Left colon (tissue), 2 donors: ENCODE data around the gene SETBP1. TPM values are rescaled to one million over a fixed set of nuclear protein-coding genes. Genes with fewer than 3 reads are reported as not detected.
"Not testable (repeated sequence)": the region's sequence is repeated elsewhere in the genome, so short reads cannot be mapped to it uniquely, and the experiment has no call there.

Source experiments
- ATAC-seq: fragments of 200-7000 bp; cut with Tn5 transposase; one replicate; pipeline ENCODE4 v1.9.1; 2020; ENCODE audit warnings: mild to moderate bottlenecking, moderate library complexity
- DNase-seq, 2 donors: peaks; one replicate each; pipeline ENCODE4 v3.0.0-alpha.2; 2020
- intact Hi-C, 2 donors: fragments of 100-400 bp; cut with DNase I in 1 of 2; cut with micrococcal nuclease in 1 of 2; formaldehyde crosslinking; loops; one replicate each; pipeline versions ENCODE4 v1.11.2 to v1.14.0; 2022; cut with DNase I, micrococcal nuclease
- total RNA-seq, 2 donors: library from RNA; stranded (reverse); fragmentation: NEBNext Ultra II Directional; extraction: Animal tissue kit (Norgen Biotek cat#: 25700); gene quantifications; one replicate each; pipeline ENCODE4 v1.2.1, GENCODE V29; 2021
- donor health status: DM: no; HTN: no; CAD: no.
- donor health status: DM: yes; HTN: yes; CAD: no.

Gene SETBP1
- total RNA-seq, 2 donors from 2014 or later: 10.2 to 21.2 TPM

DNA sequence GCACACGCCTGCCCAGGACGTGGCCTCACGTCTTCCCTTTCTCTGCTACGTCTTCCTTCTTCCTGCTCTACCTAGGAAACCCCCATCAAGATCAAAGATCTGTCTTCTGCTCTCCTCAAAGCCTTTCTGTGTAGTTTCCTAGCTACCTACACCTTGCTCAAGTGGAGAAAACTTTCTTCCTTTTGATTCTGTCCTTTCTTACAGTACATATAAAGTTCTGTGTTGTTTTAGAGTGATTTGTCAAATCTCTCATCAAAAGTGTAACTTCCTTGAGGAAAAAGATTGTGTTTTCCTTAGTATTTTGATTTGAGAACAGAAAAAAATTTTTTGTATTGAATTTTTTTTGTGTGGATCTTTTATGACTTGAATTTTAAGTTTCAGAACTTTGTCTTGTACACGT is 17.8 kb downstream of the SETBP1 start:
- ATAC-seq (no peak), DNase-seq (no peak)
- intact Hi-C loops: no loop called here

DNA sequence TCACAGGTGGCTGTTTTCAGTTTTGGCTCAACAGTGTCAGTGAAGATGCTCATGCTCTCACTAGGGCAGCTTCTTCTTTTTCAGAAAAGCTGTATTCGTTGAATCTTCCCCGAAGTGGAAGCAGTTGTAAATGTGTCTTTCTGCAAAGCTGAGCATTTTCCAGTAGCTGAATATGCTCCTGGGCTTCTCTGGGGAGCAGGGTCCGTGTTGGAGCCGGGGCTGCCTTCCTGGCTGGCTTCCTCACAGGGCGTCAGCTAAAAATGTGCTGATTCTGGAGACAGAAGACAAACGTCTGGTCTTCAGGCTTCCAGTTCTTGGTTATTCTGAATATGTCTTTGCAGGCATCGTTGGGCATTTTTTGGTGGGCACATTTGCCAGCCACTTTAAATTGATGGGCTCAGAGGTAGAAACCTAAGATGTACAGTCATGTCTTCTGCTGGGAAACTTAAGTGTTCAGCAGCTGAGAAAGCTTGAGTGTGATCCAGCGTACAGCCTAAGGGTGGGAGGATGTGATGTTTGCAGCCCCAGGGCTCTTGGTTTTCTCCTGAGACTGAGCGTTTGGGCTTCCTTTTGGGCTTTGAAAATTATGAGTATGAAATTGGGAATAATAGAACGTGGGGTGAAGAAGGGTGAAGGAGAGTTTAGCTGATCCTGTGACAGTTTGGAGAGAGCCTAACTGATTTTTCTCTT is 19.0 kb downstream of the SETBP1 start:
- ATAC-seq (no peak), DNase-seq (no peak)
- intact Hi-C loops: no loop called here

DNA sequence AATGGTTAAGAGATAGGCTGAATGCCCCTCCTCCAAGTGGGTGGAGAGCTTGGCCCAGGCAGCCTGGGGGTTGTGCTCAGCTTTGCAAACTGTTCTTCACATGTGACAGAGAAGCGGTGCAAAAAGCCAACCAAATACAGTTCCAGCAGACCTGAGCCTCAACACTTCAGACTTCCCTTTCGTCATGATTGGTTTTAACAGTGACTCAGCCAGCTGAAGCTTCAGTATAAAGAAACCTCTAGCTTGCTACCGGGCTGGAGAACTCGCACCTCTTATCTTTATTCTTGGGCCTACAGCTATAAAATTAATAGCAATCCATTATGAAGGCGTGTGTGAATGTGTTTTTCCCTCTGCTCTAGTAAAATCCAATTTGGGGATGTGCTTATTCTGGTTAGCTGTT is 20.0 kb downstream of the SETBP1 start:
- ATAC-seq: peak; percentile 40
- peak in 1 of 2 donors; percentile 50 for DNase-seq
- intact Hi-C loops: no loop called here

- intact Hi-C loops: no loop called here
- ATAC-seq (no peak), DNase-seq (no peak)
Observed at GRCh38 chr18:44701227-44701626, 20.5 kb downstream of the SETBP1 start.

DNA sequence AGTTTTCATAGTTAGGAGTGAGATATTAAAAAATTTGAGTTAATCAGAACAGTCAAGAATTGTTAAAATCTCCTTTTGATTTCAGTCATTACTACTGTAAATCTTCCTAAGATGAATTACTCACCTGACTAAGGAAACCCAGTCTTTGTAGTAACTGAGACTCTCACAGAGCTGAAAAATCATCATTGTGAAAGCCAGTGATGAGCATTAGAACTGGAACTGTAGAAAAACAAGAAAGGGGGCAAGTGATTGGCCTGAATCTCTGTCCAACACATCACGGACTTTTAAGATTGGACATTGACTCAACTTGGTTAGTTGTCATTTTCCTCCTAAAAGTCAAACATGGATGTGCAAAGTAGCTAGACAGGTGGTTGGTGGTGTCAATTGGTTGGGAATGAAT is 21.9 kb downstream of the SETBP1 start:
- intact Hi-C loops: no loop called here
- ATAC-seq: no peak
- DNase-seq: no peak

- intact Hi-C loops: no loop called here
- DNase-seq (no peak), ATAC-seq (no peak)
Observed at GRCh38 chr18:44704135-44704789, 23.6 kb downstream of the SETBP1 start.

- no peak for ATAC-seq
- intact Hi-C loops: no loop called here
- no peak for DNase-seq
Observed at GRCh38 chr18:44705075-44705675, 24.5 kb downstream of the SETBP1 start.

GRCh38 chr18:44708451-44709083 is 27.9 kb downstream of the SETBP1 start:
- intact Hi-C loops: no loop called here
- ATAC-seq: no peak
- no peak for DNase-seq

DNA sequence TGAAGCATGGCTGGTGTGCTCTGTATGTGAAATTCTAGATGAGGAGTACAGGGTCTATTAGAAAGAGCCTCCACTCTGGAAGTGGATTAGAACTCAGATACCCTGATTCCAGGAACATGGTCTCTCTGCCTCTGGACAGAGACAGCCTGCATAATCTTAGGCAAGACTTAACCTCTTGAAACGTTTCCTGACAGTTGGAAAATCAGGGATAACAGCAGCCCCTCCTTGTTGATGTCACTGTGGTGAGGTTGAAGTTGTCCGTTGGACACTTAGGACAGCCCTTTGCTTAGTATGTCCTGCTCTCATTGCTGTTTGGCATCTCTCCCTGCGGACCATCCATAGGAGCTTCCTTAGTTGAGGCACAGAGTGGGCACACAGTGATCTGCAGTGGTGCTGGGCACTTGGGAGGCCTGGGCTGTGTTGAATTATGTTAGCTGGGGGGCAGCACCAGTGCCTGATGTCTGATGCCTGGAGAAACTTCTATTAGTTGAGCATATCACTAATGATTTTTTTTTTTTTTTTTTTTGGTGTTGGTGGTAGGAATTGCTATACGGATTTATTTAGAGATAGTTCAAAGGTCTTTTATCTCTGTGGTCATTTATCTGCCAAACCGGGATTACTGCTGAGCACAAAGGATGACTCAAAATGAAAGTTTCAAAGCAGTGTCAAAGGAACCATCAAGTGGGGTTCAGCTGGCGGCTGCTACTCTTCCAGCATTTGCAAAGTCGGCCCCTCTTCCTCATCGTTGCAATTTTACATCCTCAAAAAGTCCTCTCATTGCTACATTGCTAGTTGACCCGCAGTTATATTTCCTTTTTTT is 28.8 kb downstream of the SETBP1 start:
- DNase-seq (no peak), ATAC-seq (no peak)
- intact Hi-C loops: loop anchor here in 1 of 2 donors (10.0 kb wide), 1 partner anchor 1255 kb away; the partner anchor contains the start of gene EPG5

DNA sequence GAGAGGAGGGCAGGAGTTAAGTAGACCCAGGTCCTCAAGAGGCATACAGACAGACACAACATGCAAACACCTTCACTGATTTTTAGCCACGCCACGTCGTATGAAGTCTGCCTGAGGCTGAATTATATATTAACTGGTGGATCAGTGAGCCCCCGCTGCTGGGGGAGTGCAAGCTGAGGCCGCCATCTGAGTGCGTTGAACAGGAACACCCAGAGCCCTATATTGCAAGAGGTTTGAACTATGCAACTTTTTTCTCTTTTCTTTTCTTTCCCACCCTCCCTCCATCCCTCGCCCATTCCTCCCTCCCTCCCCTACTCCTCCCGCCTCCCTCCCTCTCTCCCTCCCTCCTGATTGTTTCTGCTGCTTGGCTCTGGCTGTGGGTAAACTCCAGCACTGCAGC is 30.2 kb downstream of the SETBP1 start:
- no peak for DNase-seq
- intact Hi-C loops: loop anchor here in 1 of 2 donors (10.0 kb wide), 1 partner anchor 1254 kb away; the partner anchor contains the start of gene EPG5
- no peak for ATAC-seq

- no peak for DNase-seq
- ATAC-seq: no peak
- intact Hi-C loops: loop anchor here in 1 of 2 donors (10.0 kb wide), 1 partner anchor 1253 kb away; the partner anchor contains the start of gene EPG5
Observed at GRCh38 chr18:44712025-44712424, 31.3 kb downstream of the SETBP1 start.

DNA sequence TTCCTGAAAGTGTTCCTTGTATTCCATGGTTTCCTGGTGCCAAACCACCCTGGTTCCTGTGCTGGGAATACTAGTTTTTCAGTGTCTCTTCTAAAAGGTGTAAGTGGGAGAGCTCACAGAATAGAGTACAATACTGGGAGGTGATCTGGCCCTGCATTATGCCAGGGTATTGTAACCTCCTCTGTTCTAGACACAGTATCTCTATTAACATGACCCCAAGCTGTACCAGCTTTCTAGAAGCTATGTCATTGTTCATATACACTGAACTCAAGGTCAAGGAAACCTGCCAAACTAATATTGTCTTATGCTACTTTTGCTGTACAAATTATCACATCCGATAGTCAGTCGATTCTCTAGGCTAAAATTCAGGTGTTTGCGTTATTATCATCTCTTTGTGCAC is 32.7 kb downstream of the SETBP1 start:
- ATAC-seq: no peak
- intact Hi-C loops: loop anchor here in 1 of 2 donors (10.0 kb wide), 1 partner anchor 1251 kb away; the partner anchor contains the start of gene EPG5
- no peak for DNase-seq

DNA sequence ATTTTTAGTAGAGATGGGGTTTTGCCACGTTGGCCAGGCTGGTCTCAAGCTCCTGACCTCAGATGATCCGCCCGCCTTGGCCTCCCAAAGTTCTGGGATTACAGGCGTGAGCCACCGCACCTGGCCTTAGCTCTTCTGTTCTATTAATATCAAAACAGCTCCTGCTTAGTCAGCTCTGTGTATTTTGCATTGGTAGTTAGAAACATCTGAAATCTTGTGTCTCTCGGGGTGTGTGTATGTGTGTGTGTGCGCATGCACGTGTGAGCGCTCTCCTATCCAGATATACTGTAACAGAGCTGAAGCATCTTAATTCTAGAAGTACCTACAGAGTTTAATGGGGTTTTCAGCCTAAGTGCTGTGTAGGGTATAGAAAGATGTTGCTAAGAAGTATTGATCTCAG is 33.7 kb downstream of the SETBP1 start:
- no peak for ATAC-seq
- intact Hi-C loops: loop anchor here in 1 of 2 donors (10.0 kb wide), 1 partner anchor 1250 kb away; the partner anchor contains the start of gene EPG5
- no peak for DNase-seq

- ATAC-seq (peak; percentile 33), DNase-seq (peak in 1 of 2 donors; percentile 54)
- intact Hi-C loops: loop anchor here in 1 of 2 donors (10.0 kb wide), 1 partner anchor 1250 kb away; the partner anchor contains the start of gene EPG5
Observed at GRCh38 chr18:44715245-44715644, 34.6 kb downstream of the SETBP1 start.

- intact Hi-C loops: loop anchor here in 1 of 2 donors (10.0 kb wide), 1 partner anchor 1249 kb away; the partner anchor contains the start of gene EPG5
- no peak for ATAC-seq
- no peak for DNase-seq
Observed at GRCh38 chr18:44715842-44716241, 35.2 kb downstream of the SETBP1 start.

- ATAC-seq (no peak), DNase-seq (no peak)
- intact Hi-C loops: loop anchor here in 1 of 2 donors (10.0 kb wide), 1 partner anchor 1248 kb away; the partner anchor contains the start of gene EPG5
Observed at GRCh38 chr18:44716697-44717163, 36.0 kb downstream of the SETBP1 start.

DNA sequence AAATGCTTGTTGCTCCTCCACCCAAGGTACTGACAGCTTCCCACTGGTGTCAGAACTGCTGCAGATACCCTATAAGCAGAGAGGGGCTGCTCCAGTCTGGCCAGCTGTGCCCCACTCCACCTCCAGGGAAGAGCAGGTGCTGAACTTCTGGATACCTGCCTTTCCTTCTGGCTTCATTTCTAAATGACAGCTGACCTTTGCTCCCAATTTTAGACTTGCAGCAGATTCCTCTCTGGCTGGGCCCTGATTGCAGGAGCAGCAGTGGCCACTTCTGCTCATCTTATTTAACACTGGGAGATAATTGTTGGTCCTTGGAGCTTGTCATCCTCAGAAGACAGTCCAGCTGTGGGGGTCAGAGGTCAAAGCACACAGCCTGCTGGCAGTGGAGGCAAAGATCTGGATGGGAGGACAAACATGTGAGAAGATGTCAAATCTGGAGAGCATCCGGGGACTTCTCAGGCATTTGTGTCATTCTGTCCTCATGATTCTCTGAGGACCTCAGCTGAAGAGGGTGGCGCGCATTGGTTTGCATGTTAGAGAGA is 38.9 kb downstream of the SETBP1 start:
- DNase-seq (no peak), ATAC-seq (peak; percentile 73)
- intact Hi-C loops: loop anchor here in 1 of 2 donors (10.0 kb wide), 1 partner anchor 1245 kb away; the partner anchor contains the start of gene EPG5

- intact Hi-C loops, DNase-seq, ATAC-seq: not testable (repeated sequence)
Observed at GRCh38 chr18:44721748-44722147, 41.1 kb downstream of the SETBP1 start.
